ENCODE data around the gene CPXM2.

GRCh38 chr10:123903621-123904020 is 12.0 kb upstream of the CPXM2 start:
- TF ChIP-seq CTCF (IDR thresholded peaks at IDR 0.05; ENCODE audit: poor library complexity) = no peak
- TF ChIP-seq EZH2phosphoT487 (IDR thresholded peaks at IDR 0.05; ENCODE audit: low read depth, severe bottlenecking, unreplicated experiment) = no peak
